Mesenchymal stem cell (in vitro differentiated cells and primary cell): ENCODE measurements around the gene SRGAP2B.
"Not testable (repeated sequence)": the region's sequence is repeated elsewhere in the genome, so short reads cannot be mapped to it uniquely, and the experiment has no call there.

Experiments
- DNase-seq: peaks from one replicate; pipeline ENCODE4 v3.0.0-alpha.2; 2013
- H2AFZ ChIP-seq: one replicate; pipeline ENCODE4 v1.6.1; 2013; ENCODE audit warnings: low read depth, mild to moderate bottlenecking, control low read depth, inconsistent platforms, low read length, moderate library complexity
- H2AK5ac ChIP-seq: 2 replicates; pipeline ENCODE4 v1.6.1; 2013; ENCODE audit warnings: low read length, moderate library complexity, mild to moderate bottlenecking, inconsistent platforms; ENCODE audit not compliant: severe bottlenecking
- H2BK120ac ChIP-seq: one replicate; pipeline ENCODE4 v1.6.1; 2013; ENCODE audit warnings: low read depth, mild to moderate bottlenecking, inconsistent platforms, low read length, moderate library complexity
- H2BK12ac ChIP-seq, 2 experiments: one replicate each; pipeline ENCODE4 v1.6.1; 2013; ENCODE audit warnings: inconsistent platforms in 2 of 2, low read length in 2 of 2, mild to moderate bottlenecking in 2 of 2, moderate library complexity in 2 of 2, control low read depth in 1 of 2
- H2BK15ac ChIP-seq: one replicate; pipeline ENCODE4 v1.6.1; 2013; ENCODE audit warnings: mild to moderate bottlenecking, low read depth, inconsistent platforms; ENCODE audit not compliant: poor library complexity, severe bottlenecking
- H2BK5ac ChIP-seq: 2 replicates; pipeline ENCODE4 v1.6.1; 2013; ENCODE audit warnings: low read depth, mild to moderate bottlenecking, low read length, control low read depth, inconsistent platforms; ENCODE audit not compliant: poor library complexity, severe bottlenecking
- H3K14ac ChIP-seq, 2 experiments: one replicate each; pipeline ENCODE4 v1.6.1; 2013; ENCODE audit warnings: inconsistent platforms in 2 of 2, low read length in 2 of 2, control low read depth in 1 of 2, mild to moderate bottlenecking in 1 of 2, moderate library complexity in 1 of 2
- H3K18ac ChIP-seq, 2 experiments: one replicate each; pipeline ENCODE4 v1.6.1; 2013; ENCODE audit warnings: inconsistent platforms in 2 of 2, low read length in 2 of 2, control low read depth in 1 of 2, low read depth in 1 of 2, mild to moderate bottlenecking in 1 of 2
- H3K23ac ChIP-seq, 2 experiments: one replicate each; pipeline ENCODE4 v1.6.1; 2013; ENCODE audit warnings: inconsistent platforms in 2 of 2, low read length in 2 of 2, mild to moderate bottlenecking in 2 of 2, moderate library complexity in 2 of 2, control low read depth in 1 of 2
- H3K27ac ChIP-seq: 2 replicates; pipeline ENCODE4 v1.5.1; 2013; ENCODE audit warnings: mild to moderate bottlenecking, moderate library complexity, low read length, control low read depth, inconsistent platforms; ENCODE audit not compliant: poor library complexity, severe bottlenecking
- H3K27me3 ChIP-seq, 2 experiments: 2 replicates each; pipeline versions ENCODE4 v1.6.1 to v1.7.0; 2013; ENCODE audit warnings: low read length in 2 of 2, mild to moderate bottlenecking in 2 of 2, moderate library complexity in 2 of 2, control low read depth in 1 of 2, inconsistent platforms in 1 of 2; ENCODE audit not compliant: control insufficient read depth in 1 of 2, insufficient read depth in 1 of 2
- H3K36me3 ChIP-seq, 2 experiments: 2 replicates each; pipeline versions ENCODE4 v1.6.1 to v1.7.0; 2013; ENCODE audit warnings: low read length in 2 of 2, control low read depth in 1 of 2, inconsistent platforms in 1 of 2, low read depth in 1 of 2, mild to moderate bottlenecking in 1 of 2; ENCODE audit not compliant: insufficient read depth in 2 of 2, control insufficient read depth in 1 of 2
- H3K4ac ChIP-seq, 2 experiments: one replicate each; pipeline ENCODE4 v1.6.1; 2013; ENCODE audit warnings: inconsistent platforms in 2 of 2, low read length in 2 of 2, mild to moderate bottlenecking in 2 of 2, moderate library complexity in 2 of 2, control low read depth in 1 of 2, low read depth in 1 of 2
- H3K4me1 ChIP-seq: 2 replicates; pipeline ENCODE4 v1.6.1; 2013; ENCODE audit warnings: low read depth, low read length, control low read depth; ENCODE audit not compliant: control insufficient read depth, insufficient read depth
- H3K4me2 ChIP-seq: 2 replicates; pipeline ENCODE4 v1.6.1; 2013; ENCODE audit warnings: low read length, mild to moderate bottlenecking, inconsistent platforms; ENCODE audit not compliant: poor library complexity, severe bottlenecking
- H3K4me3 ChIP-seq, 2 experiments: 2 replicates each; pipeline versions ENCODE4 v1.5.1 to v1.7.0; 2013; ENCODE audit warnings: low read length in 2 of 2, mild to moderate bottlenecking in 2 of 2, control low read depth in 1 of 2, low read depth in 1 of 2; ENCODE audit not compliant: insufficient read depth in 1 of 2
- H3K79me1 ChIP-seq: replicated peaks from 2 replicates; pipeline ENCODE4 v1.6.1; 2013; ENCODE audit warnings: mild to moderate bottlenecking, control low read depth, low read length, inconsistent platforms; ENCODE audit not compliant: poor library complexity, severe bottlenecking
- H3K9ac ChIP-seq: 2 replicates; pipeline ENCODE4 v1.7.0; 2013; ENCODE audit warnings: mild to moderate bottlenecking, low read length, moderate library complexity
- H3K9me3 ChIP-seq: 2 replicates; pipeline ENCODE4 v1.7.0; 2013; ENCODE audit warnings: mild to moderate bottlenecking, low read length; ENCODE audit not compliant: control insufficient read depth
- H4K8ac ChIP-seq: one replicate; pipeline ENCODE4 v1.6.1; 2013; ENCODE audit warnings: inconsistent platforms, mild to moderate bottlenecking, low read length, moderate library complexity
- H4K91ac ChIP-seq: one replicate; pipeline ENCODE4 v1.6.1; 2013; ENCODE audit warnings: mild to moderate bottlenecking, low read length, inconsistent platforms
- WGBS: methylation state at CpG from one replicate; pipeline ENCODE4 v1.1.7; 2013; ENCODE audit warnings: mixed read lengths; 5-methylcytosine and 5-hydroxymethylcytosine counted together

Gene SRGAP2B

DNA sequence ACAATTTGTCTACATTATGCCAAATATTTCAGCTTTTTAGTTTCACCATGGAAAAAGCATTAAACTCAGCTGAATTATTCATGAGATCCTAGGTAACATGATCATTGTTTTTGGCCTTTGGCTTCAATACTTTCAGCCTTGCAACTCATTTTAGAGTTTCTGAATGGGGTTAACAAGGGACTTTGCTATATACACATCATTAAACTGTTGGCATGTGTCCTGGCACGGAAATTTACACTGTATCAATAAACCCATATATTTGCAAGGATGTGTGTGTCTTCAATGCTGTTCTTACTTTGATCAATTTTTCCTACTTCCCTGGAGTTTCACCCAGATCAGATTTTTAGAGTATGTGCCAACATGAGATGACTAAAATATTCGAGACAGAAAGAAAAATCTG, 61.6 kb downstream of the SRGAP2B start:
- H2BK120ac ChIP-seq, H3K36me3 ChIP-seq, H2AK5ac ChIP-seq, H3K4me1 ChIP-seq, H3K23ac ChIP-seq, H3K9ac ChIP-seq, H2BK15ac ChIP-seq, H3K27me3 ChIP-seq, H3K4me2 ChIP-seq, H3K4me3 ChIP-seq, DNase-seq, H3K18ac ChIP-seq, H2BK12ac ChIP-seq, H3K9me3 ChIP-seq, H3K4ac ChIP-seq, H3K14ac ChIP-seq, H3K79me1 ChIP-seq, H2AFZ ChIP-seq, H3K27ac ChIP-seq, H4K8ac ChIP-seq, H2BK5ac ChIP-seq, H4K91ac ChIP-seq: not testable (repeated sequence)
- no CpG with 5 or more reads among the region's 2 CpGs for WGBS

DNA sequence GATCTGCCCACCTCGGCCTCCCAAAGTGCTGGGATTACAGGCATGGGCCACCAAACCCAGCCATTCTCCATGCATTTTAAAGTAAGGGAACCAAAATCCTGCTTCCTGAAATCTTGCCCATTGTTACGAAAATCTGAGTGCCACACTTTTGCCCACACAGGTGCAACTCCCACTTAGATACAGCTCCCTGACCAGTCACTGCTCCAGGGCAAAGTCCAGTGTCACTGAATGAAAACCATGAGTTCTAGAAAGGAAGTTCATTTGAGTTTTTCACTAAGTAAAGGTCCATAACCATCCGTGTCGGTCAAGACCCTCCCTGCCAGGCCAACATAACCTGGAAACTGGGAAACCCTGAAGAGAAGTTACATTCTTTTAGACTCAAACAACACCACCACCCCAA, 67.9 kb downstream of the SRGAP2B start:
- H3K4me2 ChIP-seq, H3K18ac ChIP-seq, H2BK120ac ChIP-seq, H2BK5ac ChIP-seq, H2AK5ac ChIP-seq, H3K9ac ChIP-seq, H2BK15ac ChIP-seq, DNase-seq, H2AFZ ChIP-seq, H3K4me3 ChIP-seq, H3K4ac ChIP-seq, H3K79me1 ChIP-seq, H4K91ac ChIP-seq, H2BK12ac ChIP-seq, H3K9me3 ChIP-seq, H4K8ac ChIP-seq, H3K27ac ChIP-seq, H3K27me3 ChIP-seq, H3K36me3 ChIP-seq, H3K23ac ChIP-seq, H3K14ac ChIP-seq, H3K4me1 ChIP-seq: not testable (repeated sequence)
- no CpG with 5 or more reads among the region's 4 CpGs for WGBS

DNA sequence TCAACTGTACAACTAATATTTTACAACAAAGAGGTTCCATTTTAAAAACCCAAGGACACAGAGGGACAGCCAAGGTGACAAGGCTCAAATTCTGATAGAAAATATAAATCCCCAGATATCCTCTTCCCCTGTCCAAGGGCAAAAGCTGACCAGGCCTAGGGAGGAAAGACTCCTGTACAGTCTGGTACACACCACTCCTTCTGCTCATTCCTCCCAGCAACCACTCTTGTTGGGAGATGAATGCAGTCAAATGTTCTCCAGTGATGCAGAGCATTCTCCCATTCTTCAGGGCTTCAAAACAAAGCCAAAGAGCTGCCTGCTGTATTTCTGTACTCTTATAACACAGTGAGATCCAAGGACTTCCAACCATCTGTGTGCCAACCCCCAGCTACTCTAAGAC, 69.8 kb downstream of the SRGAP2B start:
- H4K91ac ChIP-seq, H3K23ac ChIP-seq, H2BK120ac ChIP-seq, DNase-seq, H4K8ac ChIP-seq, H3K4me2 ChIP-seq, H2BK12ac ChIP-seq, H3K9me3 ChIP-seq, H3K27ac ChIP-seq, H3K36me3 ChIP-seq, H2AK5ac ChIP-seq, H3K4ac ChIP-seq, H2BK5ac ChIP-seq, H3K79me1 ChIP-seq, H3K14ac ChIP-seq, H3K4me1 ChIP-seq, H2AFZ ChIP-seq, H3K9ac ChIP-seq, H3K18ac ChIP-seq, H3K4me3 ChIP-seq, H3K27me3 ChIP-seq, H2BK15ac ChIP-seq: not testable (repeated sequence)

DNA sequence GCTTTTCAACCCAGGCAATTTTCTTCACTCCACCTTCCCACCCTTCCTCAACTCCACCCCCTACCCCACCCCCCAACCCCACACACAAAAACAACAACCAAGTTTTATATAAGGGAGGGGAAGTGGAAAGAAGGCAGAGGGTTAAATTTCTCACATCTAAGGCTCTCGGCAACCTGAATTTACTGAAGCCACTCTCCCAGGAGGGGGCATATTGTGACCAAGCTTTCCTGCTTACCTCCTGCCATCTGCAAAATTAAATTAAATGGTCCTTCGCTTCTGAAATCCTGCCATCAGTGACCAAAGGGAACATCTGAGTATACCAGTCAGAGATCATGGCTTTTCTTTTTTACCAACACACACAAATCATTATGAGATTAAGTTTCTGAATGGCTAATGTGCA, 72.9 kb downstream of the SRGAP2B start:
- not testable (repeated sequence) for H3K4ac ChIP-seq, H3K4me3 ChIP-seq, H3K9ac ChIP-seq, H2BK15ac ChIP-seq, H2AFZ ChIP-seq, H3K79me1 ChIP-seq, H3K23ac ChIP-seq, H3K27ac ChIP-seq, DNase-seq, H2BK5ac ChIP-seq, H2BK120ac ChIP-seq, H2AK5ac ChIP-seq, H3K36me3 ChIP-seq, H2BK12ac ChIP-seq, H3K14ac ChIP-seq, H4K91ac ChIP-seq, H3K4me1 ChIP-seq, H3K9me3 ChIP-seq, H3K4me2 ChIP-seq, H3K18ac ChIP-seq, H3K27me3 ChIP-seq, H4K8ac ChIP-seq
- WGBS: no CpG with 5 or more reads among the region's 2 CpGs
